Peyer's patch (tissue), 4 donors: Measurements from ENCODE around the gene EDNRA. TPM values are rescaled to one million over a fixed set of nuclear protein-coding genes. Genes with fewer than 3 reads are reported as not detected.

Experiments
- DNase-seq, 3 donors: peaks; one replicate each; pipeline ENCODE4 v3.0.0-alpha.2; 2017 to 2019
- H3K27ac ChIP-seq, 4 donors: fragments of 200-600 bp; sonication (generic); one replicate each; pipeline ENCODE4 v1.5.1; 2016 to 2019
- H3K27me3 ChIP-seq, 2 donors: fragments of 200-600 bp; sonication (generic); one replicate each; pipeline ENCODE4 v1.5.1; 2019
- H3K36me3 ChIP-seq, 3 donors: fragments of 200-600 bp; sonication (generic); one replicate each; pipeline ENCODE4 v1.5.1; 2016 to 2019
- H3K4me1 ChIP-seq, 4 donors: fragments of 200-600 bp; sonication (generic); one replicate each; pipeline ENCODE4 v1.5.1; 2016 to 2019
- H3K4me3 ChIP-seq, 4 donors: fragments of 200-600 bp; sonication (generic); 1 replicate in 3 of 4; 2 replicates in 1 of 4; pipeline ENCODE4 v1.5.1; 2016 to 2019; ENCODE audit warnings: mild to moderate bottlenecking in 1 of 4
- H3K9me3 ChIP-seq, 4 donors: fragments of 200-600 bp; sonication (generic); one replicate each; pipeline ENCODE4 v1.5.1; 2016 to 2019; ENCODE audit warnings: mild to moderate bottlenecking in 1 of 4
- CTCF ChIP-seq, 6 experiments: fragments of 450-650 bp in 4 of 6; fragments of 200-600 bp in 2 of 6; sonication (generic) in 1 of 6; IDR thresholded peaks; one replicate each; pipeline ENCODE4 v1.5.1; 2017 to 2019; ENCODE audit warnings: antibody characterized with exemption in 6 of 6, mild to moderate bottlenecking in 3 of 6, moderate library complexity in 1 of 6
- POLR2A ChIP-seq, 2 donors: fragments of 450-650 bp; IDR thresholded peaks; one replicate each; pipeline ENCODE4 v1.5.1; 2017; ENCODE audit warnings: antibody characterized with exemption in 2 of 2, mild to moderate bottlenecking in 2 of 2, moderate library complexity in 2 of 2
- total RNA-seq, 4 donors: library from RNA; depleted of rRNA; stranded (reverse); fragments of >200 nt; gene quantifications; one replicate each; pipeline ENCODE4 v1.1.0, GENCODE V29; 2016

The EDNRA gene
- total RNA-seq, 4 donors from 2014 or later, result 0.38 to 7.4 (median 1.6) TPM

- DNase-seq, result no peak
- TF ChIP-seq POLR2A (IDR thresholded peaks at IDR 0.05), result no peak
- H3K27ac ChIP-seq, result no peak overlapping the region
- no peak overlapping the region for H3K4me3 ChIP-seq
- no peaks in the 10 kb centered on the region for H3K4me1 ChIP-seq
- no peaks in the 10 kb centered on the region for H3K9me3 ChIP-seq
- no peaks in the 10 kb centered on the region for H3K36me3 ChIP-seq
- H3K27me3 ChIP-seq, result no peaks in the 10 kb centered on the region
Measured at GRCh38 chr4:147550626-147551246, 69.8 kb downstream of the EDNRA start.

- no peaks in the 10 kb centered on the region for H3K9me3 ChIP-seq
- no peak for DNase-seq
- H3K4me3 ChIP-seq, result no peak overlapping the region
- no peaks in the 10 kb centered on the region for H3K27me3 ChIP-seq
- no peak overlapping the region for H3K27ac ChIP-seq
- H3K4me1 ChIP-seq, result no peaks in the 10 kb centered on the region
- TF ChIP-seq CTCF (IDR thresholded peaks at IDR 0.05) (no peak), POLR2A (IDR thresholded peaks at IDR 0.05) (no peak)
- H3K36me3 ChIP-seq, result no peaks in the 10 kb centered on the region
Measured at GRCh38 chr4:147560625-147561024, 79.7 kb downstream of the EDNRA start.

GRCh38 chr4:147566762-147567161 lies 85.9 kb downstream of the EDNRA start:
- Histone ChIP-seq H3K4me3 (no peak overlapping the region), H3K9me3 (no peaks in the 10 kb centered on the region), H3K27ac (no peak overlapping the region), H3K4me1 (no peaks in the 10 kb centered on the region), H3K27me3 (no peaks in the 10 kb centered on the region), H3K36me3 (no peaks in the 10 kb centered on the region)
- TF ChIP-seq CTCF (IDR thresholded peaks at IDR 0.05) (no peak), POLR2A (IDR thresholded peaks at IDR 0.05) (no peak)
- DNase-seq, result no peak

- Histone ChIP-seq H3K4me3 (no peak overlapping the region), H3K4me1 (no peaks in the 10 kb centered on the region), H3K36me3 (no peaks in the 10 kb centered on the region), H3K27me3 (no peaks in the 10 kb centered on the region), H3K9me3 (no peaks in the 10 kb centered on the region), H3K27ac (no peak overlapping the region)
- TF ChIP-seq CTCF (IDR thresholded peaks at IDR 0.05) (no peak), POLR2A (IDR thresholded peaks at IDR 0.05) (no peak)
- no peak for DNase-seq
Measured at GRCh38 chr4:147567276-147567675, 86.4 kb downstream of the EDNRA start.

- no peak for TF ChIP-seq CTCF (IDR thresholded peaks at IDR 0.05)
- TF ChIP-seq POLR2A (IDR thresholded peaks at IDR 0.05), result no peak
- Histone ChIP-seq H3K27me3 (no peaks in the 10 kb centered on the region), H3K36me3 (no peaks in the 10 kb centered on the region), H3K9me3 (no peaks in the 10 kb centered on the region), H3K4me1 (no peaks in the 10 kb centered on the region), H3K27ac (no peak overlapping the region), H3K4me3 (no peak overlapping the region)
- no peak for DNase-seq
Measured at GRCh38 chr4:147570616-147571015, 89.7 kb downstream of the EDNRA start.

GRCh38 chr4:147571036-147571770 lies 90.3 kb downstream of the EDNRA start:
- no peak overlapping the region for H3K27ac ChIP-seq
- TF ChIP-seq CTCF (IDR thresholded peaks at IDR 0.05) (no peak), POLR2A (IDR thresholded peaks at IDR 0.05) (no peak)
- no peak for DNase-seq

More at GRCh38 chr4:147571036-147571770, 90.3 kb downstream of the EDNRA start:
- no peaks in the 10 kb centered on the region for H3K9me3 ChIP-seq
- no peaks in the 10 kb centered on the region for H3K27me3 ChIP-seq
- no peaks in the 10 kb centered on the region for H3K4me1 ChIP-seq
- H3K36me3 ChIP-seq, result no peaks in the 10 kb centered on the region
- H3K4me3 ChIP-seq, result no peak overlapping the region
